SK-N-SH (cell line): Measurements from ENCODE around the gene KCNQ5.

Source experiments
- CTCF ChIP-seq: fragments of 200-600 bp; sonication (generic); IDR thresholded peaks from 2 replicates; pipeline ENCODE4 v1.6.1; 2017; ENCODE audit warnings: antibody characterized with exemption, mild to moderate bottlenecking, moderate library complexity
- FOSL2 ChIP-seq: IDR thresholded peaks from 2 replicates; pipeline ENCODE4 v1.4.0; 2012; ENCODE audit warnings: low read depth, mild to moderate bottlenecking, moderate library complexity, borderline replicate concordance
- GABPA ChIP-seq: IDR thresholded peaks from 2 replicates; pipeline ENCODE4 v1.4.0; 2012; ENCODE audit warnings: low read depth, mild to moderate bottlenecking
- MXI1 ChIP-seq: IDR thresholded peaks from 2 replicates; pipeline ENCODE4 v1.6.1; 2012; ENCODE audit warnings: mild to moderate bottlenecking, low read depth, low read length, improper control_type of control experiment
- POLR2AphosphoS5 ChIP-seq: IDR thresholded peaks from 2 replicates; pipeline ENCODE4 v1.6.1; 2012; ENCODE audit warnings: low read depth, low read length
- RAD21 ChIP-seq: IDR thresholded peaks from 2 replicates; pipeline ENCODE4 v1.6.1; 2012; ENCODE audit warnings: mild to moderate bottlenecking, low read length
- REST ChIP-seq: IDR thresholded peaks from 2 replicates; pipeline ENCODE4 v1.6.1; 2012; ENCODE audit warnings: mild to moderate bottlenecking, low read depth, low read length, moderate library complexity
- YY1 ChIP-seq: IDR thresholded peaks from 2 replicates; pipeline ENCODE4 v1.4.0; 2012; ENCODE audit warnings: low read depth, mild to moderate bottlenecking

DNA sequence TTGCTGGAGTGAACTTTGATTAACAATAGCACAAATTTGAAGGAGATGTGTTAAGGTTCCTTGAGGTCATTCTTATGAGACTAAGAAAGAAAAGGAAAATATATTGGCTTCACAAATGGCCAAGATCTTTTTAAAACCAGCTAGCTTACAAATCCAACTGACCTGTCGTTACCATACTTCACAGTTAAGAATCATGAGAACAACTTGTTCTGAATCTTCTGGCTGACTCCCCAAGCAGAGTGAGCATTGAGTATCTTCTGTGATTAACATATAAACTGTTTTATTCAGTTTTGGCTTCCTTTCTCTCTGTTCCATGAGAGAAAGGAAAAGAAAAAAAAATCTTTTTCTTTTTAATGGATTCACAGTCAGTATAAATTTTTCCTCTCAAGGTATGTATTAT is 326.3 kb downstream of the KCNQ5 start:
- TF ChIP-seq POLR2AphosphoS5 (no peak), CTCF (no peak), GABPA (no peak), REST (no peak), MXI1 (no peak), RAD21 (no peak), FOSL2 (no peak), YY1 (no peak)
